Vagina (tissue), 2 donors: ENCODE data around the gene PM20D1. TPM values are rescaled to one million over a fixed set of nuclear protein-coding genes. Genes with fewer than 3 reads are reported as not detected.

Experiments used
- DNase-seq, 2 donors: peaks; one replicate each; pipeline ENCODE4 v3.0.0-alpha.2; 2017; ENCODE audit errors: extremely low spot score in 2 of 2
- H3K27ac ChIP-seq: fragments of 200-600 bp; sonication (generic); one replicate; pipeline ENCODE4 v1.5.1; 2019
- H3K27me3 ChIP-seq: fragments of 200-600 bp; sonication (generic); one replicate; pipeline ENCODE4 v1.5.1; 2019
- H3K36me3 ChIP-seq, 2 donors: fragments of 200-600 bp; sonication (generic); one replicate each; pipeline ENCODE4 v1.5.1; 2017 to 2019
- H3K4me1 ChIP-seq: fragments of 200-600 bp; sonication (generic); one replicate; pipeline ENCODE4 v1.5.1; 2019
- H3K4me3 ChIP-seq, 2 donors: fragments of 200-600 bp; sonication (generic); 1 replicate in 1 of 2; 2 replicates in 1 of 2; pipeline ENCODE4 v1.5.1; 2016 to 2019
- H3K9me3 ChIP-seq: fragments of 200-600 bp; sonication (generic); one replicate; pipeline ENCODE4 v1.5.1; 2019
- POLR2A ChIP-seq, 2 donors: fragments of 450-650 bp; IDR thresholded peaks; one replicate each; pipeline ENCODE4 v1.6.1; 2017; ENCODE audit warnings: antibody characterized with exemption in 2 of 2, mild to moderate bottlenecking in 2 of 2, moderate library complexity in 2 of 2
- POLR2AphosphoS5 ChIP-seq, 2 donors: sonication (generic); formaldehyde crosslinking; IDR thresholded peaks; one replicate each; pipeline ENCODE4 v1.9.0; 2017; ENCODE audit warnings: antibody characterized with exemption in 2 of 2, mild to moderate bottlenecking in 2 of 2, low read depth in 1 of 2; ENCODE audit not compliant: insufficient read depth in 1 of 2
- intact Hi-C: fragments of 100-400 bp; cut with DNase I; formaldehyde crosslinking; loops from one replicate; pipeline ENCODE4 v1.15.1; 2023
- total RNA-seq: library from RNA; depleted of rRNA; stranded (reverse); fragments of >200 nt; gene quantifications from one replicate; pipeline ENCODE4 v1.2.3, GENCODE V29; 2016
- TF ChIP-seq, protein P1 (sequence below), 3 experiments: fragments of 450-650 bp in 2 of 3; fragments of 200-600 bp in 1 of 3; sonication (generic) in 1 of 3; IDR thresholded peaks; one replicate each; pipeline ENCODE4 v1.5.1; 2017 to 2019; ENCODE audit warnings: antibody characterized with exemption in 3 of 3, mild to moderate bottlenecking in 2 of 3, moderate library complexity in 2 of 3

Gene PM20D1
- total RNA-seq, 1 donor from 2014 or later: not detected

- H3K27me3 ChIP-seq: no peaks in the 10 kb centered on the region
- DNase-seq: no peak
- no peaks in the 10 kb centered on the region for H3K9me3 ChIP-seq
- H3K4me1 ChIP-seq: no peaks in the 10 kb centered on the region
- intact Hi-C loops: no loop called here
- H3K36me3 ChIP-seq: no peaks in the 10 kb centered on the region
- no peak overlapping the region for H3K27ac ChIP-seq
- H3K4me3 ChIP-seq: no peak overlapping the region
- TF ChIP-seq, protein P1, sequence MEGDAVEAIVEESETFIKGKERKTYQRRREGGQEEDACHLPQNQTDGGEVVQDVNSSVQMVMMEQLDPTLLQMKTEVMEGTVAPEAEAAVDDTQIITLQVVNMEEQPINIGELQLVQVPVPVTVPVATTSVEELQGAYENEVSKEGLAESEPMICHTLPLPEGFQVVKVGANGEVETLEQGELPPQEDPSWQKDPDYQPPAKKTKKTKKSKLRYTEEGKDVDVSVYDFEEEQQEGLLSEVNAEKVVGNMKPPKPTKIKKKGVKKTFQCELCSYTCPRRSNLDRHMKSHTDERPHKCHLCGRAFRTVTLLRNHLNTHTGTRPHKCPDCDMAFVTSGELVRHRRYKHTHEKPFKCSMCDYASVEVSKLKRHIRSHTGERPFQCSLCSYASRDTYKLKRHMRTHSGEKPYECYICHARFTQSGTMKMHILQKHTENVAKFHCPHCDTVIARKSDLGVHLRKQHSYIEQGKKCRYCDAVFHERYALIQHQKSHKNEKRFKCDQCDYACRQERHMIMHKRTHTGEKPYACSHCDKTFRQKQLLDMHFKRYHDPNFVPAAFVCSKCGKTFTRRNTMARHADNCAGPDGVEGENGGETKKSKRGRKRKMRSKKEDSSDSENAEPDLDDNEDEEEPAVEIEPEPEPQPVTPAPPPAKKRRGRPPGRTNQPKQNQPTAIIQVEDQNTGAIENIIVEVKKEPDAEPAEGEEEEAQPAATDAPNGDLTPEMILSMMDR (IDR thresholded peaks at IDR 0.05): no peak
- TF ChIP-seq POLR2A (IDR thresholded peaks at IDR 0.05) (no peak), POLR2AphosphoS5 (IDR thresholded peaks at IDR 0.05; ENCODE audit: insufficient read depth in 1 of 2, low read depth in 1 of 2) (no peak)
Measured at GRCh38 chr1:205783433-205783795, 66.5 kb downstream of the PM20D1 start.

GRCh38 chr1:205782627-205783432 lies 67.1 kb downstream of the PM20D1 start:
- H3K4me3 ChIP-seq: no peak overlapping the region
- no peaks in the 10 kb centered on the region for H3K36me3 ChIP-seq
- no peaks in the 10 kb centered on the region for H3K9me3 ChIP-seq
- no peaks in the 10 kb centered on the region for H3K27me3 ChIP-seq
- intact Hi-C loops: no loop called here
- DNase-seq: no peak
- no peaks in the 10 kb centered on the region for H3K4me1 ChIP-seq
- no peak for TF ChIP-seq POLR2AphosphoS5 (IDR thresholded peaks at IDR 0.05; ENCODE audit: insufficient read depth in 1 of 2, low read depth in 1 of 2)
- TF ChIP-seq, protein P1 (IDR thresholded peaks at IDR 0.05): no peak
- TF ChIP-seq POLR2A (IDR thresholded peaks at IDR 0.05): no peak
- no peak overlapping the region for H3K27ac ChIP-seq

DNA sequence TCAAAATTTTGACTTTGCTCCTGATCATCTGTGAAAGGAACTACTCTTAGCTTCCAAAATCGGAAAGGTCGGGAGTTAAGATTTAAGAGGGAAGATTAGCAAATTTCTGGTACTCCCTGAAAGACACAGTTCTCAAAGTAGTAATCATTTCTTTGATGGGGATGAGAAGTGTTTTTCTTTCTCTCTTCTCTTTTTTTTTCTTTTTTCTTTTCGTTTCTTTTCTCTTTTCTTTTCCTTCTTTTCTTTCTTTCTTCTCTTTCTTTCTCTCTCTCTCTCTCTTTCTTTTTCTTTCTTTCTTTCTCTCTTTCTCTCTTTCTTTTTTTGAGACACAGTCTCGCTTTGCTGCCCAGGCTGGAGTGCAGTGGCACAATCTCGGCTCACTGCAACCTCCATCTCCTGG lies 69.6 kb downstream of the PM20D1 start:
- H3K4me3 ChIP-seq: no peak overlapping the region
- peaks cover 7% of the 10 kb centered on the region for H3K4me1 ChIP-seq
- no peaks in the 10 kb centered on the region for H3K9me3 ChIP-seq
- H3K27me3 ChIP-seq: no peaks in the 10 kb centered on the region
- DNase-seq: no peak
- H3K27ac ChIP-seq: no peak overlapping the region
- intact Hi-C loops: no loop called here
- TF ChIP-seq POLR2A (IDR thresholded peaks at IDR 0.05) (no peak), POLR2AphosphoS5 (IDR thresholded peaks at IDR 0.05; ENCODE audit: insufficient read depth in 1 of 2, low read depth in 1 of 2) (no peak)
- TF ChIP-seq, protein P1 (IDR thresholded peaks at IDR 0.05): no peak
- H3K36me3 ChIP-seq: no peaks in the 10 kb centered on the region

Other genes with a start within 250 kb of the PM20D1 start
- gene ELK4, start 218.1 kb downstream of the PM20D1 start, total RNA-seq: 24.1 TPM
- gene SLC45A3, start 169.6 kb downstream of the PM20D1 start, total RNA-seq: 0.25 TPM
- 57.2 TPM for gene NUCKS1, start 100.0 kb downstream of the PM20D1 start, total RNA-seq
- 7.9 TPM for gene RAB29, start 74.7 kb downstream of the PM20D1 start, total RNA-seq
- 17.7 TPM for gene SLC41A1, start 36.9 kb downstream of the PM20D1 start, total RNA-seq
- gene SLC26A9, start 93.3 kb upstream of the PM20D1 start, total RNA-seq: 0.74 TPM
- gene RAB7B, start 153.3 kb upstream of the PM20D1 start, total RNA-seq: 6.1 TPM
- gene CTSE, start 173.8 kb upstream of the PM20D1 start, total RNA-seq: not detected
- gene RHEX, start 203.0 kb upstream of the PM20D1 start, total RNA-seq: 1.7 TPM